Heart left ventricle (tissue), 16 donors: ENCODE data around the gene HTRA2. TPM values are rescaled to one million over a fixed set of nuclear protein-coding genes. Genes with fewer than 3 reads are reported as not detected.
A peak's percentile ranks its signal among the peaks of the same experiment; 100 is the strongest.

Experiments
- ATAC-seq, 4 donors: fragments of 200-7000 bp; cut with Tn5 transposase; one replicate each; pipeline ENCODE4 v1.9.1; 2020 to 2022; ENCODE audit warnings: moderate library complexity in 4 of 4, mild to moderate bottlenecking in 3 of 4, moderate number of reproducible peaks in 1 of 4
- DNase-seq, 5 donors: peaks; one replicate each; pipeline ENCODE4 v3.0.0-alpha.2; 2020
- H3K27ac ChIP-seq, 12 donors: fragments of 200-600 bp; sonication (generic) in 4 of 12; one replicate each; pipeline versions ENCODE4 v1.5.0 to v1.8.0; 2016 to 2022; ENCODE audit warnings: mild to moderate bottlenecking in 2 of 12
- H3K27me3 ChIP-seq, 9 donors: fragments of 200-600 bp; sonication (generic) in 2 of 9; one replicate each; pipeline versions ENCODE4 v1.5.1 to v1.8.0; 2016 to 2022; ENCODE audit warnings: mild to moderate bottlenecking in 3 of 9
- H3K36me3 ChIP-seq, 9 donors: fragments of 200-600 bp; sonication (generic) in 2 of 9; one replicate each; pipeline versions ENCODE4 v1.5.0 to v1.8.0; 2018 to 2022; ENCODE audit warnings: mild to moderate bottlenecking in 2 of 9
- H3K4me1 ChIP-seq, 12 donors: fragments of 200-600 bp; sonication (generic) in 4 of 12; one replicate each; pipeline versions ENCODE4 v1.5.0 to v1.8.0; 2016 to 2022; ENCODE audit warnings: mild to moderate bottlenecking in 3 of 12
- H3K4me3 ChIP-seq, 12 donors: fragments of 200-600 bp; sonication (generic) in 4 of 12; one replicate each; pipeline versions ENCODE4 v1.5.0 to v1.8.0; 2017 to 2022; ENCODE audit warnings: mild to moderate bottlenecking in 9 of 12, moderate library complexity in 4 of 12
- H3K9me3 ChIP-seq, 12 donors: fragments of 200-600 bp; sonication (generic) in 4 of 12; one replicate each; pipeline versions ENCODE4 v1.5.0 to v1.8.0; 2016 to 2022; ENCODE audit warnings: mild to moderate bottlenecking in 1 of 12
- POLR2A ChIP-seq, 2 donors: fragments of 450-650 bp; IDR thresholded peaks; one replicate each; pipeline ENCODE4 v1.6.1; 2017; ENCODE audit warnings: antibody characterized with exemption in 2 of 2, mild to moderate bottlenecking in 2 of 2, moderate library complexity in 2 of 2
- WGBS, 4 donors: extraction: QIAGEN DNeasy Blood & Tissue Kit in 2 of 4; methylation state at CpG; one replicate each; pipeline versions ENCODE4 v1.1.5 to v1.1.7; 2013 to 2018; 5-methylcytosine and 5-hydroxymethylcytosine counted together
- intact Hi-C, 10 donors: fragments of 100-400 bp; cut with DNase I; formaldehyde crosslinking; loops; one replicate each; pipeline versions ENCODE4 v1.11.1 to v1.14.2; 2022
- polyA plus RNA-seq, 2 donors: library from polyadenylated mRNA; stranded (reverse); fragments of 200-250 nt; gene quantifications; one replicate each; pipeline ENCODE4 v1.2.3, GENCODE V29; 2013
- total RNA-seq, 9 donors: library from RNA; depleted of rRNA in 2 of 9; stranded (reverse); fragments of >200 nt in 2 of 9; fragmentation: NEBNext Ultra II Directional in 3 of 9; extraction: Animal tissue kit (Norgen Biotek cat#: 25700) in 3 of 9; gene quantifications; one replicate each; pipeline versions ENCODE4 v1.1.0 to v1.2.4, GENCODE V29; 2016 to 2023
- TF ChIP-seq, protein P1 (sequence below), 12 donors: fragments of 200-600 bp; sonication (generic) in 4 of 12; IDR thresholded peaks; one replicate each; pipeline versions ENCODE4 v1.5.0 to v1.8.0; 2018 to 2022; ENCODE audit warnings: antibody characterized with exemption in 12 of 12, mild to moderate bottlenecking in 5 of 12
- donor health status: ischemic (EF 13 %, LVEDD 7.1; RV severe dilation, severe dysfunction).
- donor health status: healthy with polysubstance abuse.
- donor health status: DM: no; HTN: yes; CAD: no.
- donor health status: DM: no; HTN: no; CAD: no.
- donor health status: ischemic (EF 25% LVEDD 6.9; RV normal size, moderate dysfunction).
- donor health status: ischemic (EF 25% LVEDD 5.7; RV mildly dilated, moderate dysfunction).
- donor health status: healthy.
- donor health status: DM: yes; HTN: yes; CAD: no.
- donor health status: ischemic (EF 35%, LVEDD 5.7; RV mildly dilated, moderate dysfunction).
- donor health status: nonischemic (EF 11% LVEDD 7.7; RV severe dilation, severe dysfunction).
- donor health status: DM: yes; HTN: yes; CAD: no.
- donor health status: PGD.
- donor health status: ischemic (EF 29% LVEDD 5.4; RV normal size, mild dysfunction).
- donor health status: nonischemic (EF 23%, LVEDD 6.1; RV moderate dilation, normal function).

Gene HTRA2
- total and polyA plus RNA-seq, 11 donors: 23.6 to 45.4 (median 24.8) TPM

- WGBS, 4 donors: 29 to 37% (median 30%) methylated on average over 2 of the region's 2 CpGs
- H3K9me3 ChIP-seq: no peaks in the 10 kb centered on the region
- H3K36me3 ChIP-seq: no peaks in the 10 kb centered on the region
- peaks cover 0 to 3% (median 0%) of the 10 kb centered on the region in 9 donors for H3K27me3 ChIP-seq
- ATAC-seq (peak; percentile 64 to 91 (median 82)), DNase-seq (peak in 3 of 5 donors; percentile 25 to 65 (median 62))
- intact Hi-C loops: loop anchor here in 1 of 10 donors (5.0 kb wide), 1 partner anchor 75 kb away; no protein-coding TSS in a partner anchor
- H3K4me1 ChIP-seq: peaks cover 0 to 61% (median 5%) of the 10 kb centered on the region in 12 donors
- TF ChIP-seq, protein P1, sequence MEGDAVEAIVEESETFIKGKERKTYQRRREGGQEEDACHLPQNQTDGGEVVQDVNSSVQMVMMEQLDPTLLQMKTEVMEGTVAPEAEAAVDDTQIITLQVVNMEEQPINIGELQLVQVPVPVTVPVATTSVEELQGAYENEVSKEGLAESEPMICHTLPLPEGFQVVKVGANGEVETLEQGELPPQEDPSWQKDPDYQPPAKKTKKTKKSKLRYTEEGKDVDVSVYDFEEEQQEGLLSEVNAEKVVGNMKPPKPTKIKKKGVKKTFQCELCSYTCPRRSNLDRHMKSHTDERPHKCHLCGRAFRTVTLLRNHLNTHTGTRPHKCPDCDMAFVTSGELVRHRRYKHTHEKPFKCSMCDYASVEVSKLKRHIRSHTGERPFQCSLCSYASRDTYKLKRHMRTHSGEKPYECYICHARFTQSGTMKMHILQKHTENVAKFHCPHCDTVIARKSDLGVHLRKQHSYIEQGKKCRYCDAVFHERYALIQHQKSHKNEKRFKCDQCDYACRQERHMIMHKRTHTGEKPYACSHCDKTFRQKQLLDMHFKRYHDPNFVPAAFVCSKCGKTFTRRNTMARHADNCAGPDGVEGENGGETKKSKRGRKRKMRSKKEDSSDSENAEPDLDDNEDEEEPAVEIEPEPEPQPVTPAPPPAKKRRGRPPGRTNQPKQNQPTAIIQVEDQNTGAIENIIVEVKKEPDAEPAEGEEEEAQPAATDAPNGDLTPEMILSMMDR (IDR thresholded peaks at IDR 0.05): no peak
- no peak for TF ChIP-seq POLR2A (IDR thresholded peaks at IDR 0.05)
- H3K4me3 ChIP-seq: peak overlapping the region in 1 of 12 donors; percentile 2
- peak overlapping the region in 8 of 12 donors; percentile 16 to 90 (median 52) for H3K27ac ChIP-seq
Observed at GRCh38 chr2:74577448-74577847, 47.7 kb downstream of the HTRA2 start.

DNA sequence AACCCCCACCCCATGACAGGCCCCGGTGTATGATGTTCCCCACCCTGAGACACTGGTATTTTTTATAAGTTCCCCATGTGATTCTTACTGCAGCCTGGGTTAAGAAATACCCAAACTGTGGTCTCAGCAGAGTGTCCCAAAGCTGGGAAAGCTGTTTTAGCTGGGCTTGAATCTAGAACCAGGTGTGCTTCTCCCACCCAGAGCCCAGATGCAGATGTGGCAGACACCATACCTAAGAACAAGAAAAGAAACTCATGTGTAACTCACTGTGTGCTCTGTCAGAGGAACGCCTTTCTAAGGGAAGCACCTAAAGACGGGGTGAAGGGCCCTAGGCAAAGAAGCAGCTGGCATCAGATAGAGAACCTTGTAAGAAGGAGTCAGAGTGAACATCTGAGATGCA is 48.7 kb downstream of the HTRA2 start:
- no peaks in the 10 kb centered on the region for H3K9me3 ChIP-seq
- no peak overlapping the region for H3K4me3 ChIP-seq
- 89 to 93% (median 89%) methylated on average over 3 of the region's 3 CpGs for WGBS, 4 donors
- TF ChIP-seq, protein P1 (IDR thresholded peaks at IDR 0.05): no peak
- TF ChIP-seq POLR2A (IDR thresholded peaks at IDR 0.05): no peak
- DNase-seq: no peak
- intact Hi-C loops: loop anchor here in 1 of 10 donors (5.0 kb wide), 1 partner anchor 76 kb away; no protein-coding TSS in a partner anchor
- no peaks in the 10 kb centered on the region for H3K36me3 ChIP-seq
- peaks cover 0 to 61% (median 7%) of the 10 kb centered on the region in 12 donors for H3K4me1 ChIP-seq
- peaks cover 0 to 3% (median 0%) of the 10 kb centered on the region in 9 donors for H3K27me3 ChIP-seq
- no peak for ATAC-seq
- H3K27ac ChIP-seq: peak overlapping the region in 1 of 12 donors; percentile 20

- ATAC-seq: no peak
- H3K36me3 ChIP-seq: no peaks in the 10 kb centered on the region
- intact Hi-C loops: loop anchor here in 7 of 10 donors (5.0 to 10.0 kb wide), 4 partner anchors 47 to 757 kb away; partner anchors contain the start of gene STAMBP (in 1 of the 7)
- H3K27ac ChIP-seq: no peak overlapping the region
- whole genome bisulfite sequencing, 4 donors: 75 to 82% (median 78%) methylated on average over 3 of the region's 3 CpGs
- no peaks in the 10 kb centered on the region for H3K27me3 ChIP-seq
- peaks cover 0 to 57% (median 7%) of the 10 kb centered on the region in 12 donors for H3K4me1 ChIP-seq
- no peaks in the 10 kb centered on the region for H3K9me3 ChIP-seq
- no peak overlapping the region for H3K4me3 ChIP-seq
- no peak for TF ChIP-seq POLR2A (IDR thresholded peaks at IDR 0.05)
- TF ChIP-seq, protein P1 (IDR thresholded peaks at IDR 0.05): no peak
- no peak for DNase-seq
Observed at GRCh38 chr2:74581463-74581862, 51.7 kb downstream of the HTRA2 start.

GRCh38 chr2:74582184-74582583 is 52.5 kb downstream of the HTRA2 start:
- DNase-seq (no peak), ATAC-seq (no peak)
- no peaks in the 10 kb centered on the region for H3K36me3 ChIP-seq
- WGBS, 4 donors: 75 to 83% (median 82%) methylated on average over 2 of the region's 2 CpGs
- H3K9me3 ChIP-seq: no peaks in the 10 kb centered on the region
- no peaks in the 10 kb centered on the region for H3K27me3 ChIP-seq
- H3K27ac ChIP-seq: no peak overlapping the region
- intact Hi-C loops: loop anchor here in 7 of 10 donors (5.0 to 10.0 kb wide), 4 partner anchors 47 to 757 kb away; partner anchors contain the start of gene STAMBP (in 1 of the 7)
- TF ChIP-seq, protein P1 (IDR thresholded peaks at IDR 0.05): no peak
- no peak for TF ChIP-seq POLR2A (IDR thresholded peaks at IDR 0.05)
- H3K4me3 ChIP-seq: no peak overlapping the region
- H3K4me1 ChIP-seq: peaks cover 0 to 52% (median 7%) of the 10 kb centered on the region in 12 donors

Other genes starting within 250 kb of the HTRA2 start
- 1 to 10 TPM in 7 of 9 donors, under 1 TPM in 2; 0.36 to 4.1 (median 1.6) TPM for gene SLC4A5, start 186.5 kb upstream of the HTRA2 start, total RNA-seq
- 1 to 10 TPM in 1 of 2 donors, under 1 TPM in 1; 0.72 to 1.2 TPM for gene SLC4A5, start 186.5 kb upstream of the HTRA2 start, polyA plus RNA-seq
- gene DCTN1, start 149.6 kb upstream of the HTRA2 start, total RNA-seq: 100 to 1,000 TPM; 129 to 376 (median 211) TPM
- 100 to 1,000 TPM; 149 to 171 TPM for gene DCTN1, start 149.6 kb upstream of the HTRA2 start, polyA plus RNA-seq
- gene C2orf81, start 108.3 kb upstream of the HTRA2 start, total RNA-seq: 1 to 10 TPM in 3 of 9 donors, under 1 TPM in 6; 0.48 to 2.3 (median 0.85) TPM
- gene C2orf81, start 108.3 kb upstream of the HTRA2 start, polyA plus RNA-seq: 1 to 10 TPM in 1 of 2 donors, under 1 TPM in 1; 0.91 to 1.1 TPM
- 1 to 10 TPM; 1.5 to 5.1 (median 3.0) TPM for gene WDR54, start 108.2 kb upstream of the HTRA2 start, total RNA-seq
- 1 to 10 TPM; 1.4 to 6.5 TPM for gene WDR54, start 108.2 kb upstream of the HTRA2 start, polyA plus RNA-seq
- 10 to 100 TPM; 10.9 to 19.6 (median 15.3) TPM for gene RTKN, start 88.0 kb upstream of the HTRA2 start, total RNA-seq
- 10 to 100 TPM; 18.0 to 27.6 TPM for gene RTKN, start 88.0 kb upstream of the HTRA2 start, polyA plus RNA-seq
- 10 to 100 TPM; 11.7 to 29.2 (median 21.3) TPM for gene INO80B, start 74.8 kb upstream of the HTRA2 start, total RNA-seq
- gene INO80B, start 74.8 kb upstream of the HTRA2 start, polyA plus RNA-seq: 10 to 100 TPM; 26.1 to 28.5 TPM
- 10 to 100 TPM; 32.7 to 58.4 (median 42.4) TPM for gene WBP1, start 71.5 kb upstream of the HTRA2 start, total RNA-seq
- 10 to 100 TPM; 29.0 to 44.2 TPM for gene WBP1, start 71.5 kb upstream of the HTRA2 start, polyA plus RNA-seq
- 10 to 100 TPM; 17.3 to 31.9 (median 22.8) TPM for gene MOGS, start 64.6 kb upstream of the HTRA2 start, total RNA-seq
- 10 to 100 TPM; 15.8 to 34.4 TPM for gene MOGS, start 64.6 kb upstream of the HTRA2 start, polyA plus RNA-seq
- gene MRPL53, start 57.3 kb upstream of the HTRA2 start, total RNA-seq: 100 to 1,000 TPM in 7 of 9 donors, 10 to 100 TPM in 2; 64.9 to 180 (median 140) TPM
- 100 to 1,000 TPM in 1 of 2 donors, 10 to 100 TPM in 1; 77.6 to 128 TPM for gene MRPL53, start 57.3 kb upstream of the HTRA2 start, polyA plus RNA-seq
- gene CCDC142, start 46.9 kb upstream of the HTRA2 start, total RNA-seq: 10 to 100 TPM in 1 of 9 donors, 1 to 10 TPM in 8; 4.4 to 13.4 (median 7.1) TPM
- gene CCDC142, start 46.9 kb upstream of the HTRA2 start, polyA plus RNA-seq: 1 to 10 TPM; 5.8 to 6.4 TPM
- 10 to 100 TPM in 4 of 9 donors, 1 to 10 TPM in 5; 7.1 to 14.2 (median 10.0) TPM for gene TTC31, start 46.9 kb upstream of the HTRA2 start, total RNA-seq
- gene TTC31, start 46.9 kb upstream of the HTRA2 start, polyA plus RNA-seq: 10 to 100 TPM in 1 of 2 donors, 1 to 10 TPM in 1; 8.8 to 13.2 TPM
- 1 to 10 TPM in 2 of 9 donors, under 1 TPM in 5, not detected in 2; 0.14 to 1.7 (median 0.72) TPM for gene LBX2, start 30.3 kb upstream of the HTRA2 start, total RNA-seq
- under 1 TPM; 0.27 to 0.67 TPM for gene LBX2, start 30.3 kb upstream of the HTRA2 start, polyA plus RNA-seq
- gene PCGF1, start 22.2 kb upstream of the HTRA2 start, total RNA-seq: 10 to 100 TPM; 10.6 to 22.3 (median 16.5) TPM
- 10 to 100 TPM; 22.5 to 24.9 TPM for gene PCGF1, start 22.2 kb upstream of the HTRA2 start, polyA plus RNA-seq
- not detected for gene TLX2, start 15.5 kb upstream of the HTRA2 start, total RNA-seq
- not detected for gene TLX2, start 15.5 kb upstream of the HTRA2 start, polyA plus RNA-seq
- gene DQX1, start 3.7 kb upstream of the HTRA2 start, total RNA-seq: not detected
- gene DQX1, start 3.7 kb upstream of the HTRA2 start, polyA plus RNA-seq: not detected
- gene AUP1, start 227 bp upstream of the HTRA2 start, total RNA-seq: 10 to 100 TPM; 33.6 to 74.5 (median 49.8) TPM
- 100 to 1,000 TPM in 1 of 2 donors, 10 to 100 TPM in 1; 77.9 to 168 TPM for gene AUP1, start 227 bp upstream of the HTRA2 start, polyA plus RNA-seq
- 1 to 10 TPM; 1.6 to 8.7 (median 3.0) TPM for gene LOXL3, start 24.0 kb downstream of the HTRA2 start, total RNA-seq
- gene LOXL3, start 24.0 kb downstream of the HTRA2 start, polyA plus RNA-seq: 1 to 10 TPM; 1.5 to 3.5 TPM
- 10 to 100 TPM in 1 of 9 donors, 1 to 10 TPM in 8; 2.6 to 11.6 (median 4.8) TPM for gene DOK1, start 24.8 kb downstream of the HTRA2 start, total RNA-seq
- 1 to 10 TPM; 2.4 to 6.0 TPM for gene DOK1, start 24.8 kb downstream of the HTRA2 start, polyA plus RNA-seq
- under 1 TPM in 3 of 9 donors, not detected in 6; 0.21 to 0.88 (median 0.79) TPM for gene M1AP, start 118.4 kb downstream of the HTRA2 start, total RNA-seq
- under 1 TPM; 0.07 to 0.08 TPM for gene M1AP, start 118.4 kb downstream of the HTRA2 start, polyA plus RNA-seq
- gene SEMA4F, start 124.3 kb downstream of the HTRA2 start, total RNA-seq: 1 to 10 TPM; 2.2 to 4.9 (median 3.5) TPM
- 1 to 10 TPM in 1 of 2 donors, under 1 TPM in 1; 0.95 to 2.8 TPM for gene SEMA4F, start 124.3 kb downstream of the HTRA2 start, polyA plus RNA-seq